Measurements from ENCODE around the gene COL8A1. TPM values are rescaled to one million over a fixed set of nuclear protein-coding genes. Genes with fewer than 3 reads are reported as not detected.

Gene COL8A1
- total and polyA plus RNA-seq, 9 of the 15 experiments (the other 6 are each of a cell fraction or from before 2014, with no cell fraction given), result 0.07 TPM; not detected in 8

DNA sequence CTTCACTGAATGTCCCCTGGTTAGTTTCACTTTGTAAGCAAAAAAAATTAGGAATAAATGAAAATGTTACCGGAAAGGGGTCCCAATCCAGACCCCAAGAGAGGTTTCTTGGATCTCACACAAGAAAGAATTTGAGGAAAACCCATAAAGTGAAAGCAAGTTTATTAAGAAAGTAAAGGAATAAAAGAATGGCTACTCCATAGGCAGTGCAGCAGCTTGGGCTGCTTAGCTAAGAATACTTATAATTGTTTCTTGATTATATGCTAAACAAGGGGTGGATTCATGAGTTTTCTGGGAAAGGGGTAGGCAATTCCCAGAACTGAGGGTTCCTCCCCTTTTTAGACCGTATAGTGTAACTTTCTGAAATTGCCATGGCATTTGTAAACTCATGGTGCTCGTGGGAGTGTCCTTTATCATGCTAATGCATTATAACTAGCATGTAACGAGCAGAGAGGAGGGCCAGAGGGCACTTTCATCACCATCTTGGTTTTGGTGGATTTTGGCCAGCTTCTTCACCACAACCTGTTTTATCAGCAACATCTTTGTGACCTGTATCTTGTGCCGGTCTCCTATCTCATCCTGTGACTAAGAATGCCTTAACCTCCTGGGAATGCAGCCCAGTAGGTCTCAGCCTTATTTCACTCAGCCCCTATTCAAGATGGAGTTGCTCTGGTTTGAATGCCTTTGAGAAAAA lies 138.3 kb downstream of the COL8A1 start (continued):
- TF ChIP-seq, protein P1, sequence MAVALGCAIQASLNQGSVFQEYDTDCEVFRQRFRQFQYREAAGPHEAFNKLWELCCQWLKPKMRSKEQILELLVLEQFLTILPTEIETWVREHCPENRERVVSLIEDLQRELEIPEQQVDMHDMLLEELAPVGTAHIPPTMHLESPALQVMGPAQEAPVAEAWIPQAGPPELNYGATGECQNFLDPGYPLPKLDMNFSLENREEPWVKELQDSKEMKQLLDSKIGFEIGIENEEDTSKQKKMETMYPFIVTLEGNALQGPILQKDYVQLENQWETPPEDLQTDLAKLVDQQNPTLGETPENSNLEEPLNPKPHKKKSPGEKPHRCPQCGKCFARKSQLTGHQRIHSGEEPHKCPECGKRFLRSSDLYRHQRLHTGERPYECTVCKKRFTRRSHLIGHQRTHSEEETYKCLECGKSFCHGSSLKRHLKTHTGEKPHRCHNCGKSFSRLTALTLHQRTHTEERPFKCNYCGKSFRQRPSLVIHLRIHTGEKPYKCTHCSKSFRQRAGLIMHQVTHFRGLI (CRISPR knock-in tag; IDR thresholded peaks at IDR 0.05), result peak; percentile 99
- TF ChIP-seq WHSC1 (IDR thresholded peaks at IDR 0.05; ENCODE audit: low read length) (no peak), MAFG (tag; conservative IDR thresholded peaks at IDR 0.05) (peak; percentile 66), MYC (IDR thresholded peaks at IDR 0.05; ENCODE audit: low read depth, low read length) (peak; percentile 43), MYC (CRISPR knock-in tag; IDR thresholded peaks at IDR 0.05; ENCODE audit: borderline replicate concordance, low read depth) (peak; percentile 99), NFIX (CRISPR knock-in tag; IDR thresholded peaks at IDR 0.05; ENCODE audit: low read depth) (peak; percentile 84), ZNF75A (CRISPR knock-in tag; IDR thresholded peaks at IDR 0.05) (peak; percentile 95), DDX20 (tag; IDR thresholded peaks at IDR 0.05; ENCODE audit: low read depth) (peak; percentile 100), THRAP3 (IDR thresholded peaks at IDR 0.05; ENCODE audit: borderline replicate concordance) (no peak), MAZ (CRISPR knock-in tag; conservative IDR thresholded peaks at IDR 0.05 in 1 of 2, IDR thresholded peaks at IDR 0.05 in 1 of 2) (peak; percentile 40 to 99; a peak in 3 of 4 replicates), ZBTB8A (IDR thresholded peaks at IDR 0.05; ENCODE audit: partially characterized antibody) (no peak), ETV1 (tag; conservative IDR thresholded peaks at IDR 0.05; ENCODE audit: low read depth) (peak; percentile 97), PPARD (CRISPR knock-in tag; IDR thresholded peaks at IDR 0.05) (peak; percentile 95), ZNF133 (CRISPR knock-in tag; IDR thresholded peaks at IDR 0.05) (peak; percentile 98), HDAC8 (tag; IDR thresholded peaks at IDR 0.05) (peak; percentile 100), ZNF311 (CRISPR knock-in tag; IDR thresholded peaks at IDR 0.05) (peak; percentile 99), E2F3 (CRISPR knock-in tag; IDR thresholded peaks at IDR 0.05) (peak; percentile 99), NR2C2 (CRISPR knock-in tag; IDR thresholded peaks at IDR 0.05) (no peak), NR2C2 (tag; IDR thresholded peaks at IDR 0.05) (peak; percentile 95), ZNF695 (CRISPR knock-in tag; IDR thresholded peaks at IDR 0.05) (peak; percentile 82; the same call in 1 of the 2 replicates)
- TF ChIP-seq, protein P2, sequence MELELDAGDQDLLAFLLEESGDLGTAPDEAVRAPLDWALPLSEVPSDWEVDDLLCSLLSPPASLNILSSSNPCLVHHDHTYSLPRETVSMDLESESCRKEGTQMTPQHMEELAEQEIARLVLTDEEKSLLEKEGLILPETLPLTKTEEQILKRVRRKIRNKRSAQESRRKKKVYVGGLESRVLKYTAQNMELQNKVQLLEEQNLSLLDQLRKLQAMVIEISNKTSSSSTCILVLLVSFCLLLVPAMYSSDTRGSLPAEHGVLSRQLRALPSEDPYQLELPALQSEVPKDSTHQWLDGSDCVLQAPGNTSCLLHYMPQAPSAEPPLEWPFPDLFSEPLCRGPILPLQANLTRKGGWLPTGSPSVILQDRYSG (tag; conservative IDR thresholded peaks at IDR 0.05; ENCODE audit: low read depth), result peak; percentile 100
- TF ChIP-seq, protein P3, sequence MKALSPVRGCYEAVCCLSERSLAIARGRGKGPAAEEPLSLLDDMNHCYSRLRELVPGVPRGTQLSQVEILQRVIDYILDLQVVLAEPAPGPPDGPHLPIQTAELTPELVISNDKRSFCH (CRISPR knock-in tag; IDR thresholded peaks at IDR 0.05), result peak; percentile 97
- TF ChIP-seq, protein P3 (tag; IDR thresholded peaks at IDR 0.05), result peak; percentile 99
